ENCODE data around the gene UBE2J2. TPM values are rescaled to one million over a fixed set of nuclear protein-coding genes. Genes with fewer than 3 reads are reported as not detected.

The UBE2J2 gene
- total RNA-seq, 4 donors from 2014 or later, result 30.2 to 70.0 (median 60.0) TPM

DNA sequence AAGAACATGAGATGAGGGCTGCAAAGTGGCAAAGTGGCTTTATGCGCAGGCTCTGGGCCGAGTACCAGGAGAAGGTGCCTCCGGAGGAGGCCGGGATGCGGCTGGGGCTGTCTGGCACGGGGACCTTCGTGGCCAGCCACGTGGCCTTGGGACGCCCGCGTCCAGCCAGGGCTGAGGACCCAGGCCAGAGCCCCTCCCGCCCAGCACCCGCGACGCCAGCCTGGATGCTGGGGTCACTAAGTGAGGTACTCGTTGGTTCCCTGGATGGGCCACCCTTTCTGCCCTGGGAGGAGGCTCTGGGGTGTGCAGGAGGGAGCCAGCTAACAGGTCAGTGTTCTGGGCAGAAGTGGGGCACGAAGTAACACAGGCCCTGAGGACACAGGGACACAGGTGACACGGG is 19.2 kb upstream of the UBE2J2 start:
- Histone ChIP-seq H3K27me3 (peaks cover 2% of the 10 kb centered on the region), H3K4me1 (peaks cover 21% of the 10 kb centered on the region), H3K36me3 (peaks cover 38% of the 10 kb centered on the region), H3K4me3 (no peak overlapping the region), H3K27ac (no peak overlapping the region), H3K9me3 (no peaks in the 10 kb centered on the region)
- no peak for TF ChIP-seq EP300 (IDR thresholded peaks at IDR 0.05)
- no peak for TF ChIP-seq POLR2A (IDR thresholded peaks at IDR 0.05)
- TF ChIP-seq POLR2AphosphoS5 (IDR thresholded peaks at IDR 0.05), result no peak
- TF ChIP-seq, protein P1, sequence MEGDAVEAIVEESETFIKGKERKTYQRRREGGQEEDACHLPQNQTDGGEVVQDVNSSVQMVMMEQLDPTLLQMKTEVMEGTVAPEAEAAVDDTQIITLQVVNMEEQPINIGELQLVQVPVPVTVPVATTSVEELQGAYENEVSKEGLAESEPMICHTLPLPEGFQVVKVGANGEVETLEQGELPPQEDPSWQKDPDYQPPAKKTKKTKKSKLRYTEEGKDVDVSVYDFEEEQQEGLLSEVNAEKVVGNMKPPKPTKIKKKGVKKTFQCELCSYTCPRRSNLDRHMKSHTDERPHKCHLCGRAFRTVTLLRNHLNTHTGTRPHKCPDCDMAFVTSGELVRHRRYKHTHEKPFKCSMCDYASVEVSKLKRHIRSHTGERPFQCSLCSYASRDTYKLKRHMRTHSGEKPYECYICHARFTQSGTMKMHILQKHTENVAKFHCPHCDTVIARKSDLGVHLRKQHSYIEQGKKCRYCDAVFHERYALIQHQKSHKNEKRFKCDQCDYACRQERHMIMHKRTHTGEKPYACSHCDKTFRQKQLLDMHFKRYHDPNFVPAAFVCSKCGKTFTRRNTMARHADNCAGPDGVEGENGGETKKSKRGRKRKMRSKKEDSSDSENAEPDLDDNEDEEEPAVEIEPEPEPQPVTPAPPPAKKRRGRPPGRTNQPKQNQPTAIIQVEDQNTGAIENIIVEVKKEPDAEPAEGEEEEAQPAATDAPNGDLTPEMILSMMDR (IDR thresholded peaks at IDR 0.05), result no peak
- 82% methylated on average over 2 of the region's 18 CpGs for WGBS
- no peak for DNase-seq (ENCODE audit: low spot score in 2 of 2)

DNA sequence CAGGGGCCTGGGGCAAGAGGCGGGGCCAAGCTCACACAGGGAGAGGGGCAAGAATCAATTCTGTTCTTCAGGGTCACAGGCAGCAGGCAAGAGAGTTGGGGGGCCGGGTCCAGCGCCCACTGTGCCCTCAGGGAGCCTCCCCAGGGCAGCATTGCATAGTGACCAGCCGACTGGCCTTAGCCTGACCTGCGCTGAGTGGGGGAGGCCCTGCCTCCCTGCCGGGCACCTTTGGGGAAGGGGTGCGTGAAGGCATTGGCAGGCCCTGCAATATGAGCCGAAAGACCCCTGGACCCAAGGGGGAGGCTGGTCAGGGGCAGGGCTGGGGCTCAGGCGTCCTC is 18.8 kb upstream of the UBE2J2 start:
- no peak for DNase-seq (ENCODE audit: low spot score in 2 of 2)
- no peak overlapping the region for H3K4me3 ChIP-seq
- 73% methylated on average over 7 of the region's 9 CpGs for WGBS
- H3K27me3 ChIP-seq, result peaks cover 6% of the 10 kb centered on the region
- peaks cover 34% of the 10 kb centered on the region for H3K36me3 ChIP-seq
- peaks cover 21% of the 10 kb centered on the region for H3K4me1 ChIP-seq
- H3K9me3 ChIP-seq, result no peaks in the 10 kb centered on the region
- TF ChIP-seq, protein P1 (IDR thresholded peaks at IDR 0.05), result no peak
- no peak for TF ChIP-seq POLR2A (IDR thresholded peaks at IDR 0.05)
- no peak for TF ChIP-seq EP300 (IDR thresholded peaks at IDR 0.05)
- no peak for TF ChIP-seq POLR2AphosphoS5 (IDR thresholded peaks at IDR 0.05)
- no peak overlapping the region for H3K27ac ChIP-seq

DNA sequence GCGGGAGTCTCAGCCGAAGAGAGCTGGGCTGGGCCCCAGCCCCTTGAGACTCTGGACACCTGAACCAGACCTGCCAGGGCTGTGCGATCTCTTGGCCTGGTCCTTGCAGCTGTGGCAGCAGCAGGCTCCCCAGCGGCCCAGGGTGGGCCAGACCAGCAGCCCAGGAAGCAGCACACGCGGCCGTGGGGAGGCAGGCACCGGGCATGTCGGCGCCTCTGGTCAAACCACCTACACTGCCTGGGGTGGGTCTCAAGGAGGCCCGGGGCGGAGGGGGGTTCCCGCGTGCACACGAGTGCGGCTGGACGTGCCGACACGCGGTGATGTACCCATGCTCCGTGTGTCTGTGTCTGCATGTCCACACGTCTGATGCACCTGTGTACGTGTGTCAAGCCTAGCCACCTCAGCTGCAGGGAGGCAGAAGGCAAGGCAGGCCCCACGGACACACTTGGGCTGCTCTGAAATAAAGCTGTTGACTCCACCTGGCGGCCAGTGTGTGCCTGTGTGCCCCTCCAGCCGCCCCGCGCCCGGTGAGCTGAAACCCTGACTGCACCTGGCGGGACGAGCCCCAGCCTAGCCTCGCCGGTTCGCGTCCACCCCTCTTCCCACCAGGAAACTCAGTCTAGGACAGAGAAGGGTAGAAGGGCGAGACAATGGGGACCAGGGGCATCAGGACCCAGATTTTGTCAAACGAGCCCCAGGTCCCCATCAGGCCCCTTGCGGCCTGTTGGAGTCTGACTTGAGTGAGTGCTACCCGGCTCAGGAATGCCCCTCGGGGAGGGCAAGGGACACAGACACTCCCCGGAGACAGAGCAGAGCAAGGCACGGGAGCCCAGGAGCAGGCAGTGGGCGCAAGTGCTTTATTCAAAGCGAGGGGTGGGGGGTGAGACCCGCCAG is 18.1 kb upstream of the UBE2J2 start:
- peaks cover 21% of the 10 kb centered on the region for H3K4me1 ChIP-seq
- TF ChIP-seq, protein P1 (IDR thresholded peaks at IDR 0.05), result peak; percentile 43 to 71
- no peak for TF ChIP-seq POLR2A (IDR thresholded peaks at IDR 0.05)
- peaks cover 11% of the 10 kb centered on the region for H3K27me3 ChIP-seq
- H3K4me3 ChIP-seq, result no peak overlapping the region
- WGBS, result 32% methylated on average over 5 of the region's 45 CpGs
- DNase-seq (ENCODE audit: low spot score in 2 of 2), result no peak
- H3K9me3 ChIP-seq, result no peaks in the 10 kb centered on the region
- H3K27ac ChIP-seq, result no peak overlapping the region
- peaks cover 31% of the 10 kb centered on the region for H3K36me3 ChIP-seq

DNA sequence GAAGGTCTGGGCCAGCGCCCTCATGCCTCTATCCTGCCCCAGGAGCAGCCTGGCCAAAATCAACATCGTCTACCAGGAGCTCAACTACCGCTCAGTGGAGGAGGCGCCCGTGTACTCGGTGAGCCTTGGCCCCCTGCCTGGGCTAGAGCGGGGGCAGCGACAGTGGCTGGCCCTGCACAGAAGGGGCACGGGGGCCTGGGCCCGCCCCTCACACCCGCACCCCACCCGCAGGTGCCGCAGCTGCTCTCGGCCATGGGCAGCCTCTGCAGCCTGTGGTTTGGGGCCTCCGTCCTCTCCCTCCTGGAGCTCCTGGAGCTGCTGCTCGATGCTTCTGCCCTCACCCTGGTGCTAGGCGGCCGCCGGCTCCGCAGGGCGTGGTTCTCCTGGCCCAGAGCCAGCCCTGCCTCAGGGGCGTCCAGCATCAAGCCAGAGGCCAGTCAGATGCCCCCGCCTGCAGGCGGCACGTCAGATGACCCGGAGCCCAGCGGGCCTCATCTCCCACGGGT is 17.4 kb upstream of the UBE2J2 start:
- H3K4me3 ChIP-seq, result no peak overlapping the region
- TF ChIP-seq, protein P1 (IDR thresholded peaks at IDR 0.05), result no peak
- H3K27me3 ChIP-seq, result peaks cover 16% of the 10 kb centered on the region
- WGBS, result 13% methylated on average over 7 of the region's 28 CpGs
- no peaks in the 10 kb centered on the region for H3K9me3 ChIP-seq
- no peak for DNase-seq (ENCODE audit: low spot score in 2 of 2)
- peaks cover 21% of the 10 kb centered on the region for H3K4me1 ChIP-seq
- H3K36me3 ChIP-seq, result peaks cover 24% of the 10 kb centered on the region
- H3K27ac ChIP-seq, result no peak overlapping the region

DNA sequence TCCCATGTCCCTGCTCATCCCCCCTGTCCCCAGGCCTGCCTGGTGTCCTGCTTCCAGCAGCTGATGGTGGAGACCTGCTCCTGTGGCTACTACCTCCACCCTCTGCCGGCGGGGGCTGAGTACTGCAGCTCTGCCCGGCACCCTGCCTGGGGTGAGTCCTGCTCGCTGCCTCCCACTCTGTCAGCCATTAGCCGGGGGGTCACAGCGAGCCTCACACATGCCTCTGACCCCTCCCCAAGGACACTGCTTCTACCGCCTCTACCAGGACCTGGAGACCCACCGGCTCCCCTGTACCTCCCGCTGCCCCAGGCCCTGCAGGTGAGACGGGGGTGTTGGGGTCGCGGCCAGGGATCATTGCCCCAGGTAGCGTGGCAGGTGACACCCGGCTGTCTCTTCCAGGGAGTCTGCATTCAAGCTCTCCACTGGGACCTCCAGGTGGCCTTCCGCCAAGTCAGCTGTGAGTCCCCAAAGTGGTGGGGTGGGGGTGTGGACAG is 16.6 kb upstream of the UBE2J2 start:
- Histone ChIP-seq H3K4me1 (peaks cover 21% of the 10 kb centered on the region), H3K4me3 (no peak overlapping the region), H3K9me3 (no peaks in the 10 kb centered on the region), H3K27ac (no peak overlapping the region), H3K27me3 (peaks cover 24% of the 10 kb centered on the region), H3K36me3 (peaks cover 16% of the 10 kb centered on the region)
- DNase-seq (ENCODE audit: low spot score in 2 of 2), result no peak
- 23% methylated on average over 7 of the region's 15 CpGs for whole genome bisulfite sequencing
- TF ChIP-seq EP300 (IDR thresholded peaks at IDR 0.05), result no peak
- TF ChIP-seq, protein P1 (IDR thresholded peaks at IDR 0.05), result peak; percentile 32 to 73

Measured in suprapubic skin (tissue), 4 donors.